Esophagus squamous epithelium (tissue), 4 donors: ENCODE data around the gene PBX3.

Experiments used
- POLR2A ChIP-seq, 4 donors: fragments of 450-650 bp; IDR thresholded peaks; one replicate each; pipeline ENCODE4 v1.6.1; 2017; ENCODE audit warnings: antibody characterized with exemption in 4 of 4, mild to moderate bottlenecking in 4 of 4, moderate library complexity in 3 of 4
- TF ChIP-seq, protein P1 (sequence below), 6 experiments: fragments of 450-650 bp in 4 of 6; fragments of 200-600 bp in 2 of 6; sonication (generic) in 2 of 6; IDR thresholded peaks; one replicate each; pipeline ENCODE4 v1.5.1; 2016 to 2019; ENCODE audit warnings: antibody characterized with exemption in 6 of 6, mild to moderate bottlenecking in 4 of 6, moderate library complexity in 4 of 6

DNA sequence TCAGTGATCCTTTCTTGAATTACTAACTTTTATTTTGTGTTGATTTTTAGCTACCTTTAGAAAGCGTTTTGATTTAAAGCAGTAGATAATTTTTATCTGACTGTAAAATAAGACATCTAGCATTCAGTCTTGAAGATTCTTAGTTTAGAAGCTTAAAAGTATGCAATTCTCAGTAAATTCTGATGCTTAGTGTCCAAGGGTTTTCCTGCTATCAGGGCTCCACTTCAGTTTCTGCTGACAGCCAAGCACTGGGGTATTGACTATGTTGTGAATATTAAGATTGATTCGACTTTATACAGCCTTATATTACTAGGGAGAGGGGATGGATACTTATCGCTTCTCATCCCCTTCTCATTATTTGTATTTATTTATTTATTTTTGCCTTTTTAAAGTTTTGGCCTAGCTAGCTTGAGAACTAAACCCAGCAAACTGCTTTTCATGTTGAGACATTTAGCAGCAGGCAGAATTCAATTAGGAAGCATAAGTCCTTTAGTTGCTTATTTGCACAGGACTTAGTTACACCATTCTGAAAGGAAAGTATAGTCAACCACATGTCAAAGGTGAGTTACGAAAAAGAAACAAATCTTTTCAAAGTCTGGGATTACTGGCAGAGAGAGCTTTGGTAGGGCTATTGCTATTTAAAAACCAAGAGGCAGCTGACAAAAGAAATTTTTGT, 2.9 kb downstream of the PBX3 start:
- TF ChIP-seq, protein P1, sequence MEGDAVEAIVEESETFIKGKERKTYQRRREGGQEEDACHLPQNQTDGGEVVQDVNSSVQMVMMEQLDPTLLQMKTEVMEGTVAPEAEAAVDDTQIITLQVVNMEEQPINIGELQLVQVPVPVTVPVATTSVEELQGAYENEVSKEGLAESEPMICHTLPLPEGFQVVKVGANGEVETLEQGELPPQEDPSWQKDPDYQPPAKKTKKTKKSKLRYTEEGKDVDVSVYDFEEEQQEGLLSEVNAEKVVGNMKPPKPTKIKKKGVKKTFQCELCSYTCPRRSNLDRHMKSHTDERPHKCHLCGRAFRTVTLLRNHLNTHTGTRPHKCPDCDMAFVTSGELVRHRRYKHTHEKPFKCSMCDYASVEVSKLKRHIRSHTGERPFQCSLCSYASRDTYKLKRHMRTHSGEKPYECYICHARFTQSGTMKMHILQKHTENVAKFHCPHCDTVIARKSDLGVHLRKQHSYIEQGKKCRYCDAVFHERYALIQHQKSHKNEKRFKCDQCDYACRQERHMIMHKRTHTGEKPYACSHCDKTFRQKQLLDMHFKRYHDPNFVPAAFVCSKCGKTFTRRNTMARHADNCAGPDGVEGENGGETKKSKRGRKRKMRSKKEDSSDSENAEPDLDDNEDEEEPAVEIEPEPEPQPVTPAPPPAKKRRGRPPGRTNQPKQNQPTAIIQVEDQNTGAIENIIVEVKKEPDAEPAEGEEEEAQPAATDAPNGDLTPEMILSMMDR (IDR thresholded peaks at IDR 0.05) = no peak
- TF ChIP-seq POLR2A (IDR thresholded peaks at IDR 0.05) = no peak
